NCI-H510A (cell line): ENCODE results near the gene SNED1.

Experiments used
- DNase-seq: peaks from one replicate; lab custom pipeline; 2025; lab: John Stamatoyannopoulos, UW

SNED1 gene

DNA sequence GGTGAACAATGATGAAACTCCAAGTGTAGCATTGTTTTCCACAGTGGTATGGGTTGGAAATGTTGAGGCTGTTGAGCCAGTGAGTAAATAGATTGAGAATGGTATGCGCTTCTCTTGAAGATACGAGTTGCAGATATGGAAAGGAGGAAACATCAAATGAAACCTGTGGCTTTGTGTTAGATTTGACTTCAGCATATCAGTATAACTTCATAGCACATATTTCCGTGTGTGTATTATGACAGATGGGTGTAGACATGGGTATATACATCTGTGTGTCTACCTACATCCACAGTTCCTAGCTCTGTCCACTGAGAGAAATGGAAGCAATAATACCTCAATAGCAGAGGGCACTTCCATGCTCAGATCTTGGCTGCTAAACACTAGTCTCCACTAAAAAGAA is 8.0 kb downstream of the SNED1 start:
- no peak for DNase-seq

DNA sequence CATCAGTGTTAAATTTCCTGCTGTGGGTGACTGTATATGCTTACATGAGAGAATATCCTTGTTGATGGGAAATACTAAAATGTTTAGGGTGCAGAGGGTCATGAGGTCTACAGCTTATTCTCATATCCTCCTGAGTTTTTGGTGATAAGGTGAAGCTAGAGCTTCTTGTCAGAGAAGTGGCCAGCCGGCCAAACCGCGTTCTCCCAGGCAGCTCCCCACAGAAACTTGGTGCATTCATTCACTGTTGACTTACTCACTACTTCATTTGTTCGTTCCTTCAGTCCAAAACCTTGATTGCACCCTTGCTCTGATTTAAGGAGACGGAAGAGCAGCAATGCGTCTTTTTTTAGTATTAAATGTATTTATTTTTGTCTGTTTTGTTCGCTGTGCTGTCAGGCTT is 8.7 kb downstream of the SNED1 start:
- no peak for DNase-seq

DNA sequence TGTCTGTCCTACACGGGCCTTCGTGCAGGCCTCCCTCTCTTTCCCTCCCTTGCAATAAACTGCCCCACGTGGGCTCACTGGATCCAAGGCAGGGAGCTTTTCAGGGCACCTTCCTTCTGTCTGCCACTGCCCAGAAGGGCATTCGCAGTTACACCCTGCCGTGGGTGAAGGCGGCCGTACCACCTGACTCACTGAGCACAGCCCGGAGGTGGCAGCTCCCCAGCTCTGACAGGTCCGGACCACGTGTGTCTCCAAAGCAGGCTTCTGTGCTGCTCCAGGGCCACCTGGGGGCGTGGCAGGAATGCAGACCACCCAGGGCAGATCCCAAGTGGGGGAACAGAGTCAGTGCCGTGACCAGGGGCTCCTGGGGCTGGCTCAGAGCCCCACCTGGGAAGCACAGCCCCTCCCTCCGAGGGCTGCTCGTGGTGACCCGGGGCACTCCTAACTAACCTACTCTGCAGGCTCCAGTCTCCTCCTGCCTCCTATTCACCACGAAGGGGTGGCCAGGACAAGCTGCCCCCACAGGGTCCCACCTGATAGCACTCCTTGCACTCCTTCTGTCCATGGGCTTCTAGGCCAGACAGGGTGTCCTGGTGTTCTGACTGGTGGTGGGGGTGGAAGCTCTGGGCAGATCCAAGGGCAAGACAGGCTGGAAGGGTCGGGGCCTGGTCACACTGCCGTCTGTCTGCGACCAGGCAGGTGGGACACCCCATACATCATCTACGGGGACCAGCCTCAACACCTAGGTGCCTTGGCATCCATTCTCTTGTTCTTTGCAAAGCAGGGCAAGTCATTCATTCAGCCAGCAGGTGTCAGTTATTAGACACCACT is 9.7 kb downstream of the SNED1 start:
- no peak for DNase-seq

DNA sequence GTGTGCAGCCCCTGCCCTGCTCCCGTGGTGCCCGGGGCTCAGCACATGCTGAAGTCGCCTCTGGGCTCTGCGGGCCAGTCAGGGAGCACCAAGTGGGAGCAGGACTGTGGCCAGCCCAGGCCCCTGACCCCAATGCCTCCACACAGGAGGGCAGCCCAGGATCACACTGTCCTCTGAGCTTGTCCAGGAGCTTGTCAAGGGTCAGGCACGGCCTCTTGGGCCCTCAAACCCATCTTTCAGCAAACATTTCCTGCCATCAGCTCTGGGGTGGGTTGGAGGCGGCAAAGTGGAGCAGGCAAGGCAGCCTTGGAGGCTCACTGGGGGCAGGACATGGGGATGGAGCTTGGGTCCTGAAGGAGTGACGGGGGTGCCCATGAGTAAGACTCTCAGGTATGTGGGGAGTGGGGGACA is 10.3 kb downstream of the SNED1 start:
- no peak for DNase-seq

DNA sequence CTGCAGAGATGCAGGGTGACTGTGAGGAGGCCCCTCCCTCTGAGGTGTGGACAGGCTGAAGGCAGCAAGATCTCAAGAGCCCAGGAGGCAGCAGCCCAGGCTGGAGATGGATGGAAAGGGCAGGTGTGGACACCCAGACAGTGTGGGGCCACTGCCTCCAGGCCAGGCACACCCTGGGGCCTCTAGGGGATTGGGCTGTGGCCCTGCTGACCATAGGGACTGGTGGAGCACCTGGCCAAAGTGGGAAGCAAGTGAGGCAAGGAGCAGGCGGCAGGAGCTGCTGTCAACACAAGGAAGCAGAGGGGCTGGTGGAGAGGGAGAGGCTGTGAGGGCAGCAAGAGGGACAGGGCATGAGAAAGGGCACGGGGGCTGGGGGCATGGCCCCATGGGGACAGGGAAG is 10.8 kb downstream of the SNED1 start:
- DNase-seq: no peak

DNA sequence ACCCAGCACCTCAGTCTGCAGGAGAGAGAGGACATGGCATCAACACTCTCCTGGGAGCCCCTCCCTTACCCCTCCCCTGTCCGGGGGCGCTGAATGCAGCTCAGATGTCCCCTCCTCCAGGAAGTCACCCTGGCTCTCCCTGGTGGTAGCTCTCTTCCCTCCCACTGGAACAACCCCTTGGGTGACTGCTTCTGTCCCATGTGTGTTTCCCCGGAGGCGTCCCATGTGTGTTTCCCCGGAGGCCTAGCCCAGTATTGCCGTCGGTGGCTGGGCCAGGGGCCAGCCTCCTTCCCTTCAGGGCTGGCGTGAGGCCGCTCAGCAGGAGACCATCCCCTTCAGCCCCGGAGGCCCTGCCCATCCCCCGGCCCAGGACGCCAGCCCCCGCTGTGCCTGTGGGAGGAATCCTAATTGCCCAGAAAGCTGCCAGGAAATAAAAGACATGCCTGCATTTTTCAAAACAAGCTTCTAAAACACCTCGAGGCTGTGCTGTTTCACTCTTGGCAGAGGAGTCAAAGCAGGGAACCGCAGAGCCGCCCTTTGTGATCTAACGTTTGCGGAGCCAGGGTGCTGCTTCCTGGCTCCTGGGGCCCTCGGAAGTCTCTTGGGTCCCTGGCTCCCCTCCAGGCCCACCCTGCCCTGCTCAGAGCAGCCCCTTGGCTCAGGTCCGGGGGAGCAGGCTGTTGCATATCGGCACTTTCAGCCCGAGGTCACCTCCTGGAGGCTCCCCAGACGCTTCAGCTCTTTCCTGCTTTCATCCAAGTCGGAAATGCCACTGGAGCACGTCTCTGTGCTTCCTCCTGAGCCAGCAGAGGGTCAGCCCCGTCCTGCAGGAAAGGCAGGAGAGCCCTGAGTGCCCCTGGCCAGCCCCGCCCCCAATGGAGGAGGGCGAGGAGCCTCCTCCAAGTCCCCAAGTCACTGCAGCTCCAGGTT is 11.4 kb downstream of the SNED1 start:
- no peak for DNase-seq

DNA sequence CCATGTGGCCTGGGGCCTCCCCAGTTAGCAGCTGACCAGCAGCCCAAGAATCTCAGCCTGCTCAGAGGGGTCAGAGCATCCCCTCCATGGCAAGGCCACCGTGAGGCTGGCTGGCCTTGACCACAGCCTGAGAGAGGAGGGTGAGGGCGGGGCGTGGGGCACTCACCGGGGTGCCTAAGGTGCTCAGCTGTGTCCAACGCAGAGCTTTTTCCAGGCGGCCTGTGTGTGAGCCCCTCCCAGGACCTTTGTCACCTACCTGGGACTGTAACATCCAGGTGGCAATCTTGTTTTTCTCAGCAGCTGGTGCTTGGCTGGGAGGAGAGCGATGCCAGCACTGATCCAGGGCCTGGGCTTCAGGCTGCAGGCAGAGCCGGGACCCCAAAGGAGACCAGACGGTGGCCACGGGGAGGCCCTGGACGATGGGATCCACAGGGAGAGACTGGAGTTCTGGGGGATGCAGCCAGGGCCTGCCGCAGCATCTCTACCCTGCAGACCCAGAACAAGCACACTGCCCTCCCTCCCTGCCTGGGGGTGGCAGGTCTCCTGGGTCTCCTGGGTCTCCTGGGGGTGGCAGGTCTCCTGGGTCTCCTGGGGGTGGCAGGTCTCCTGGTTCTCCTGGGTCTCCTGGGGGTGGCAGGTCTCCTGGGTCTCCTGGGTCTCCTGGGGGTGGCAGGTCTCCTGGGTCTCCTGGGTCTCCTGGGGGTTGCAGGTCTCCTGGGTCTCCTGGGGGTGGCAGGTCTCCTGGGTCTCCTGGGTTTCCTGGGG is 12.3 kb downstream of the SNED1 start:
- DNase-seq: no peak

DNA sequence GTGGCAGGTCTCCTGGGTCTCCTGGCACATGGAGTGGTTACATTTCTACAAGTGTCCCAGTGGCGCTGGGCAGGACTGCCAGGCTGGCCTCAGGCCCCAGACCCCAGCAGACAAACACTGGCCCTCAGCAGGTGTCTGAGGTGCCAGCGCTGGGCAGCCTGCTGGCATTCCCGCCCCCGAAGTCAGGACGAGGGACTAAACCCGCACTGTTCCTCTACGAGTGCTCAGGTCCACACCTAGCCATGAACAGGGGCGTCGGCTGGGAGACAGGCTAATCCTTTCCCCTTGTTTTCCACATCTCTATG is 12.8 kb downstream of the SNED1 start:
- no peak for DNase-seq

DNA sequence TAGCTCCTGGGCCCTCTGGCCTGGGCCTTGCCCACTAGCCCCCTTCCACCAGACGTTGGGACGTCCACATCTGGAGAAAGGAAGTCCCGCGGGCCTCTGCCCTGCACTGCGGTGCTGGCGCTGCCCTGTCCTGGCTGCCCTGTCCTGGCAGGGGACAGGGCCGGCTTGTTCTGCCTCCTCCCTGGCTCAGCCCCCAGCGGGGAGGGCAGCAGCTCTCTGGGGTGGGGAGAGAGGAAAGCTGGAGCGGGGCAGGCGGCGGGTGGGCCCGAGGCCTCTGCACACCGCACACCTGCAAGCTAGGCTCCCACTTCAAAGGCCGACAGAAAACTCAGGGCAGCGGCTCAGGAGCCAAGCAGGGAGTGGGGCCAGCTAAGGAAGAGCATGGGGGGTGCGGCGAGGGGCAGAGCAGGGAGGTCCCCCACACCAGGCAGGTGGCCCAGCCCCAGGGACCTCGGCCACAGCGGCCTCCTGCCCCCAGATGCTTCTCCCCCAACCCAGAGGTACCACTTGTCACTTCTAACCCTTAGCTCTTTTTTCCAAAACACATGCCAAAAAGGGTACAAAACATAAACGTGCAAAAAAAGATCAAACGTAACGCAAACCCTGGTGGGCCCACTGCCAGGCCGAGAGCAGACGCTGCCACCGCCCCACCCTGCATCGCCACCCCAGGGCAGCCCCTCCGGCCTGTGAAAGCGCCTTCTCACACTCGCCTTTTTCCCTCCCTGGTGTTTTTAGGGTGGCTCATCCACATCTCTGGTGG is 13.5 kb downstream of the SNED1 start:
- DNase-seq: no peak

DNA sequence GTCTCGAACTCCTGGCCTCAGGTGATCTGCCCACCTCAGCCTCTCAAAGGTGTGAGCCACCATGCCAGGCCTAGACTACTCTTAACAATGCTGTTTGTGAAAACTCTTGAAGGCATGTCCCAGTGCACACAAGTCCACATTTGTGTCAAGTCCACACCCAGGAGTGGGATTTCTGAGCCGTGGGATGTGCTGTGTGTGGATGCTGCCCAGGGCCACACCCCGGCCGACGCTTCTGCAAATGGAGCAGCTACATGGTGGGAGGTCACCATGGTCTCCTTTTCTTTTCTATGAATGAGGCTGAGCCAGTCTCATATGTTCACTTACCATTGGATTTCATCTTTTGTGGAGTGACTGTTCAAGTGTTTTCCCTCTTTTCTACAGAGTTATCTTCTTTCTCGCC is 15.8 kb downstream of the SNED1 start:
- no peak for DNase-seq

DNA sequence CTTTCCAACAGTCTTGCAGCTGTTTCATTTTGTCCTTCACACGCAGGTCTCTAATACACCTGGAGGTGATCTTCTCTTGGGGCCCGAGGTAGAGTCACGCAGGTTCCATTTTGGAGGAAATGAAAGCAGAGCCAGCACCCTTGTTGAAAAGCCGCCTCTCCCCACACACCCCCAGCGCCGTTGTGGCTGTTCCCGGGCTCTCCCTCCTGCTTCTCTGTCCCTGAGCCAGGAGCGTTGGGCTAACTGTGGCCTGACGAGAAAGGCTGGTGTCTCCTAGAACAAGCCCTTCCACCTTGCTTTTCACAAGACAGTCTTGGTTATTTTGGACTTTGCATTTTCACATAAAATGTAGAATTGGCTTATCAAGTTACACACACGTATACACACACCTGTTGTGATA is 16.3 kb downstream of the SNED1 start:
- no peak for DNase-seq

DNA sequence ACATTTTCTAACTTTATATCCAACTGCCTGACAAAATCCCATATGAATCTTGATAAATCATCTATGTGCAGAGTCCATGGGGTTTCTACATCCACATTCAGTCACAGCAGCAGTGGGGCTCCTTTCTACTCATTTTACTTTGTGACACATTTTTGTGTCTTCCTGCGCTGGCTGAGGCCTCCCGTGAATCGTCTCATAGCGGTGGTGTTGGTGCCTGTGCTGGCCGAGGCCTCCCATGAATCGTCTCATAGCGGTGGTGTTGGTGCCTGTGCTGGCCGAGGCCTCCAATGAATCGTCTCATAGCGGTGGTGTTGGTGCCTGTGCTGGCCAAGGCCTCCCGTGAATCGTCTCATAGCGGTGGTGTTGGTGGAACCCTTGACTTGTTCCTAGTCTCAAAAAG is 17.0 kb downstream of the SNED1 start:
- no peak for DNase-seq

DNA sequence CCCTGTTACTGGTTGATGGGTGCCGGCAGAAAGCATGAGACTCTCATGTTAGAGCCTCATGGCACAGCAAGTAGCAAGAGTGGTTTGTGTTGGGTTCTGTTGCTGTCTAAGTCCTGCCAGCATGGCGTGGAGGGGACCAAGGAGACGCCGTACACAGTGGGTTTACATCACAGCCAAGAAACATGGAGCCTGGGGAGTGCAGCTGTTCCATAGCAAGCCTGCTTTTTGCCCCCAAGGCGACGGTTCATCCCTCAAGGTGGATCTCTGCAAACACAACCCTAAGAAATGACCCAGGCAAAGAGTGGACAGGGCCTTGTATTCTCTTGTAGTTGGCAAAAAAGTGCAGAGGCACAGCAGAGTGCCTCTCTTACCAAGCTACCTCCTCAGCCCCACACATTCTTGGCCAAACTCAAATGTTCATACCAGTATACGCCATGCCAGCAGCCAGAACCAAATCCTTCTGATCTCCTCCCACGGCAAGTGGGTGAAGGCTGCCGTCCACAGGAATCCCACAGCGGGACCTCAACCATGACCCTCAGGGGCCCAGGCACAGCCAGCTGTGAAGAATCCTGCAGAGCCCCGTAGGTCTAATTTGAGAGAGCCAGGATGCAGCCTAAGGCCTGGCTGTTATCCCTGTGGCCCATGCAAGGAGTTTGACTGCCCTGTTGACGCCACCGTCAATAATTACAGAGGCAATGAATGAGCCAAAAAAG is 19.0 kb downstream of the SNED1 start:
- no peak for DNase-seq

DNA sequence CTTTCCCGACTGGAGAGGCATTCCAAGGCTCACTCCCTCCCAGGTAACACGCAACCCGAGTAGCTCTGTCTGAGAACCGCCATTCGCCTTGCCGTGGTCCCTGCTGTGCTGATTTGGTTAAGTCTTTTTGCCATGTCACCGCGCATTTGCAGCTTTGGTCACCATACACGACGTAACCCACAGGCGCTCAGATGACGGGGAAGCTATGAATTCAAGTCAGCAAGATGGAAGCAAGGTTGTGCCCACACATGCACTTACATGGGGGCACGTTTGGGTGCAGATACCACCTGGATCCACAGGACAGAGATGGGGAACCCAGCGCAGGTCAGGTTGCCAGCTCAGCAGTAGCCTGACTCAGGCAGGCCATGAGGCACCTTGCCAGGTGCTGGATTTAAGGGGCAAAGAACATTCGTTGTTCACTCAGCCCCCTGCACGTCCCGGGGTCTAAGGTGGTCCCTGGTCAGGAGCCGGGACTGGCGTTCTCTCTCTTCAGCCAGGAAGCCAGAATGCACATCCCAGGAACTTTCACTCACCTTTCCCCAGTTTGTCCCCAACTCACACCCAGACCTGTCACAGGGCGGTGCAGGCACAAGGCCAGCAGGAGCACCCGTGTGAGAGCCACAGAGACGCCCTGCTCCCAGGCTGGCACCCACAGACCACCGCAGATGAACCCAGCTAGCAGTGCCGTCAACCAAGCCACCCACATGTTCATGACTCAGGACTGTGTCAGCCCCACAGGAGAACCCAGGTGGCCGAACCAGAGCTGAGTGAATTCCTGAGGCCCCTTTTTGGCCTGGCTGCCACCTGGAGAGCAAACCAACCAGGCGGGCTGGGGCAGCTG is 19.9 kb downstream of the SNED1 start:
- no peak for DNase-seq

DNA sequence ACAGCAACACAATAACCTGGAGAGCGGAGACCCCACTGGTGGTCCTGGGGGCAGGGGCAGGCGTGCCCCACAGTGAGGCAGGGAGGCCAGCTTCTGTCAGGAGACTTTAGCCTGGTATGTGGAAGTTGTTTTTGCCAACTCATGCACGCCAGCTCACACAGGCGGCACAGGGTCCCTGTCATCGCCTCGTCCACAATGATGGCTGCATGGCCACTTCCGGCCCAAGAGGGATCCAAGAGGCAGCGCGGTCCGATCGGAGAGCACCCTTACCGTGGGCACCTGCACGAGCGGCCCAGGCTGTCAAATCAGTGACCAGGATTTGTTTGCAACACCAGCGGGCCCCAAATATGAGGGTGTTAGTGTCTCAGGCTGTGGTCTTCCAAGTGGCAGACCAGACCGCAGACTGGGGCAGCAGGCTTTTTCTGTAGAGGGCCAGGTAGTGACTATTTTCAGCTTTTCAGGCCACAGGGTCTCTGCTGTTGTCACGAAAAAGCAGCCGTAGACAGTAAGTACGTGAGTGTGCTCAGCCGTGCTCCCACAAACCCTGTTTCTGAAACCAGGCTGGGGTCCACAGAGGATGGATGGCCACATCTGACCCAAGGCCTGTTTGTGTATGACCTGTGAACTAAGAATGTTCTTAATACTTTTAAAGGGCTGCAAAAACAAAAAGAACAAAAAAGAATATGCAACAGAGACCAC is 21.2 kb downstream of the SNED1 start:
- DNase-seq: no peak

DNA sequence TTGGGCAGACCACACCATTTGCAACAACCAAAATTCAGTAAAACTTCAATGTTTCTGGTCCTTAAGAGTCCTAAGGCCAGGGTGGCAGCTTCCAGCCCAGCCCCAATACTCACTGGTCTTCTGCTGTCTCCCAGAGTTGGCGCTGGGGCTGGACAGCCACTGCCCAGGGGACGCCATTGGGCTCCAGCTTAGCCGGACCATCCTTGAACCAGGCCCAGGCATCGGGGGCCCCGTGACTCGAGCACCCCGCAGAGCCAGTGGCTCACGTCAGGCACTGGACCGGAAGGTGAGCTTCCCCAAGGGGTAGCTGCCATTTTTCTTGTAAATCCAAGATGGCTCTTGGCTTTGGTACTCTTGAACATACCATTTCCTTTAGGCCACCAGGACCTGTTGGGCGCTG is 21.8 kb downstream of the SNED1 start:
- no peak for DNase-seq

DNA sequence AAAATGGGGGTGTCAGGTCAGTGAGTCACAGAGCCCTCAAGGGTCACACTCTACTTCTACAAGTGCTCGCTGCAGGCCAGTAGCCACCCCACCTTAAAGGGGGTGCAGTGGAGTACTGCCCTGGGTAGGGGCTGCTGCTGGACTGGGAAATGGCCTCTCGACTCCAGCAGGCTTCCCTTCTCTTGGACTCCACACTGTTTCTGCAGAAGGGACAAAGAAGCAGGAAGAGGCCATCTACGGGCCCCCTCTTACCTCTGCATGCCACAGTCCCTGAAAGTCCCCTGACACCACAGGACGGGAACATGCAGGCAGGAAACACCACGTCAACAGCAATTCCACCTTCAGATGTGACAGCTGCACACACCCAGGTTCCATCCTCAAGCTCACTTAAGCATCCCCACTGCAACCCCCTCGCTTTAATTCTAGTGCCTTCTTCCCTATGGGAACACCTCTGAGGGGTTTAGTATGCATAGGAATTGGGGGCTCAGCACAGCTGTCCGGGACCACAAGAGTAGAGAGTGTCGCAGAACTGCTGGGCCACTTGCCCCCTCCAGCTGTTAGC is 22.3 kb downstream of the SNED1 start:
- no peak for DNase-seq

DNA sequence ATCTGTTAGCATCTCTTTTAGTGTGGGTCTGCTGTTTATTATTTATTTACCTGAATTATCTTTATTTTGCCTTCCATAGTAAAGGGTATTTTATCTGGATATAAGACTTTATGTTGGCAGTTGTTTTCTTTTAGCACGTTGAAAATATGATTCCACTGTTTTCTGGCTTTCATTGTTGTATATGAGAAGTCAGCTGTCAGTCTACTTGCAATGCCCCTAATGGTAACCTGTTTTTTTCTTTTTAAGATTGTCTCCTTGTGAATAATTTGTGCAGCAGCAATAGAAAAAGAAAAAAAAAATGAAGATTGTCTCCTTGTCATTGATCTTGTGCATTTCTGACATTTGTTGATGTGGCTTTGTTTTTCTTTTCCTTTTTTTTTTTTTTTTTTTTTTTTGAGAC is 27.2 kb downstream of the SNED1 start:
- DNase-seq: no peak

DNA sequence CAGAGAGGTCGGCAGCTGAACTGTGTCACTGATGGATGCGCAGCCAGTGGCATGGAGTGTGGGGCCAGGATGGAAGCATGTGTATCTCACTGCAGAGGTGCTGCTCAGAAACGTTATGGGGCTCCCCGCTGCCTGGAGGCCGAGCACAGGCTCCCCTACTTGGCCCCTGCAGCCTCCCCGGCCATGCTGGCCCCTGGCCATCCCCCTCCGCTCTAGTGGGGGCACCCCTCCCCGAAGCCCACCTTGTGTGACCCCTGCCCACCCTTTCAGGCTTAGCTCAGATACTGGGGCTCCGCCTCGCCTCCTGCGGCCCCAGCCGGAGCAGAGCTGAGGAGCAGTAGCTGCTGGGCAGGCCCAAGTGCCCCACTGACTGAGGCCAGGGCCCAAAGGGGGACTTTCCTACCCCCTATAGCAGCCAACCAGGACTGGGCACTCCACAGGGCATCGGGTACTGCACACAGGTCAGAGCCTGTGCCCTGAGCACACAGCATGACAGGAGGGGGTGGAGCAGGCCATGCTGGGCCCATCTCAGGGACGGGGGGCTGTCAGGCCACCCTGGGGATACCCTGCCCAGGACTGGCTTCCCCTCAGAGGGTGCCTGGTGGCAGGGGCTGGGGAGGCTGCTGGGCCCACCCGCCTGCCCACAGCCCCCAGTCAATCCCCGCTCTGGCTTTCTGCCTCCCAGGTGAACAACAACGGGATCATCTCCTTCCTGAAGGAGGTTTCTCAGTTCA is 31.3 kb downstream of the SNED1 start:
- DNase-seq: no peak
